ENCODE data around the gene PDLIM1.
"Not testable (repeated sequence)": the region's sequence is repeated elsewhere in the genome, so short reads cannot be mapped to it uniquely, and the experiment has no call there.

PDLIM1 gene

GRCh38 chr10:95228934-95229723 is 61.7 kb downstream of the PDLIM1 start:
- peak; percentile 39 for DNase-seq (ENCODE audit: low read depth, low spot score)
- H3K27ac ChIP-seq = peak overlapping the region; percentile 98

GRCh38 chr10:95225136-95225535 is 65.7 kb downstream of the PDLIM1 start:
- DNase-seq (ENCODE audit: low read depth, low spot score) = no peak
- no peak overlapping the region for H3K27ac ChIP-seq

- H3K27ac ChIP-seq = peak overlapping the region; percentile 57
These were observed 69.7 kb downstream of the PDLIM1 start for GRCh38 chr10:95221124-95221523.

GRCh38 chr10:95220539-95220938 is 70.3 kb downstream of the PDLIM1 start:
- DNase-seq (ENCODE audit: low read depth, low spot score) = no peak
- peak overlapping the region; percentile 57 for H3K27ac ChIP-seq

More at GRCh38 chr10:95221124-95221523, 69.7 kb downstream of the PDLIM1 start:
- DNase-seq (ENCODE audit: low read depth, low spot score) = peak; percentile 37

GRCh38 chr10:95217476-95217875 is 73.3 kb downstream of the PDLIM1 start:
- no peak for DNase-seq (ENCODE audit: low read depth, low spot score)
- H3K27ac ChIP-seq = peak overlapping the region; percentile 12

- H3K27ac ChIP-seq = peak overlapping the region; percentile 75
These were observed 76.0 kb downstream of the PDLIM1 start for GRCh38 chr10:95214793-95215192.

GRCh38 chr10:95214369-95214768 is 76.4 kb downstream of the PDLIM1 start:
- peak overlapping the region; percentile 75 for H3K27ac ChIP-seq
- DNase-seq (ENCODE audit: low read depth, low spot score) = no peak

More at GRCh38 chr10:95214793-95215192, 76.0 kb downstream of the PDLIM1 start:
- DNase-seq (ENCODE audit: low read depth, low spot score) = peak; percentile 88

GRCh38 chr10:95211606-95212279 is 79.1 kb downstream of the PDLIM1 start:
- H3K27ac ChIP-seq = no peak overlapping the region
- DNase-seq (ENCODE audit: low read depth, low spot score) = no peak

- DNase-seq (ENCODE audit: low read depth, low spot score) = no peak
These were observed 81.2 kb downstream of the PDLIM1 start for GRCh38 chr10:95209509-95210127.

GRCh38 chr10:95208702-95209391 is 82.0 kb downstream of the PDLIM1 start:
- DNase-seq (ENCODE audit: low read depth, low spot score) = no peak

More at GRCh38 chr10:95209509-95210127, 81.2 kb downstream of the PDLIM1 start:
- H3K27ac ChIP-seq = no peak overlapping the region

GRCh38 chr10:95202865-95203264 is 87.9 kb downstream of the PDLIM1 start:
- DNase-seq (ENCODE audit: low read depth, low spot score); H3K27ac ChIP-seq: not testable (repeated sequence)

More at GRCh38 chr10:95208702-95209391, 82.0 kb downstream of the PDLIM1 start:
- no peak overlapping the region for H3K27ac ChIP-seq

- DNase-seq (ENCODE audit: low read depth, low spot score) = peak; percentile 46
- H3K27ac ChIP-seq = no peak overlapping the region
These were observed 89.1 kb downstream of the PDLIM1 start for GRCh38 chr10:95201736-95202135.

- DNase-seq (ENCODE audit: low read depth, low spot score) = no peak
- H3K27ac ChIP-seq = no peak overlapping the region
These were observed 94.8 kb downstream of the PDLIM1 start for GRCh38 chr10:95196046-95196445.

GRCh38 chr10:95193944-95194343 is 96.9 kb downstream of the PDLIM1 start, which contains the start of gene ACSM6:
Gene ACSM6 (plus strand): TSS chr10:95194238. CDS start chr10:95194486, 248 bp downstream.
- H3K27ac ChIP-seq = no peak within 1 kb of the TSS
- no peak for DNase-seq (ENCODE audit: low read depth, low spot score)

GRCh38 chr10:95188593-95188992 is 102.2 kb downstream of the PDLIM1 start:
- no peak for DNase-seq (ENCODE audit: low read depth, low spot score)
- no peak overlapping the region for H3K27ac ChIP-seq

- H3K27ac ChIP-seq = no peak overlapping the region
- DNase-seq (ENCODE audit: low read depth, low spot score) = no peak
These were observed 103.2 kb downstream of the PDLIM1 start for GRCh38 chr10:95187617-95188016.
